COR-L47 (cell line): ENCODE results near the gene PCCA.

Experiments
- DNase-seq: peaks from one replicate; lab custom pipeline; 2025; lab: John Stamatoyannopoulos, UW

Gene PCCA

GRCh38 chr13:100470866-100471505 is 382.1 kb downstream of the PCCA start:
- DNase-seq: no peak

- peak; percentile 13 for DNase-seq
Observed at GRCh38 chr13:100473087-100473486, 384.2 kb downstream of the PCCA start.

- DNase-seq: no peak
Observed at GRCh38 chr13:100473501-100474044, 384.7 kb downstream of the PCCA start.

GRCh38 chr13:100476963-100477362 is 388.1 kb downstream of the PCCA start:
- DNase-seq: peak; percentile 45

GRCh38 chr13:100478107-100478809 is 389.4 kb downstream of the PCCA start:
- DNase-seq: no peak

GRCh38 chr13:100480676-100481075 is 391.8 kb downstream of the PCCA start:
- no peak for DNase-seq

GRCh38 chr13:100483139-100483538 is 394.2 kb downstream of the PCCA start:
- no peak for DNase-seq

GRCh38 chr13:100483841-100484381 is 395.0 kb downstream of the PCCA start:
- DNase-seq: no peak

GRCh38 chr13:100484702-100485101 is 395.8 kb downstream of the PCCA start:
- DNase-seq: no peak

- no peak for DNase-seq
Observed at GRCh38 chr13:100485265-100485664, 396.4 kb downstream of the PCCA start.

GRCh38 chr13:100490692-100491091 is 401.8 kb downstream of the PCCA start:
- peak; percentile 28 for DNase-seq

- DNase-seq: no peak
Observed at GRCh38 chr13:100491164-100491842, 402.4 kb downstream of the PCCA start.

- no peak for DNase-seq
Observed at GRCh38 chr13:100493418-100493817, 404.5 kb downstream of the PCCA start.

- DNase-seq: peak; percentile 94
Observed at GRCh38 chr13:100495455-100495854, 406.6 kb downstream of the PCCA start.

- no peak for DNase-seq
Observed at GRCh38 chr13:100497389-100497788, 408.5 kb downstream of the PCCA start.

- no peak for DNase-seq
Observed at GRCh38 chr13:100502446-100502845, 413.6 kb downstream of the PCCA start.

GRCh38 chr13:100503622-100504021 is 414.7 kb downstream of the PCCA start:
- DNase-seq: no peak

- DNase-seq: no peak
Observed at GRCh38 chr13:100506154-100506553, 417.3 kb downstream of the PCCA start.

GRCh38 chr13:100506600-100507422 is 417.9 kb downstream of the PCCA start:
- peak; percentile 79 for DNase-seq

- peak; percentile 56 for DNase-seq
Observed at GRCh38 chr13:100508455-100508854, 419.6 kb downstream of the PCCA start.

GRCh38 chr13:100508996-100509395 is 420.1 kb downstream of the PCCA start:
- no peak for DNase-seq
